ENCODE data around the gene TPM2. TPM values are rescaled to one million over a fixed set of nuclear protein-coding genes. Genes with fewer than 3 reads are reported as not detected.

Gene TPM2
- total RNA-seq, 2 experiments from 2014 or later = 63.1 to 63.5 TPM

DNA sequence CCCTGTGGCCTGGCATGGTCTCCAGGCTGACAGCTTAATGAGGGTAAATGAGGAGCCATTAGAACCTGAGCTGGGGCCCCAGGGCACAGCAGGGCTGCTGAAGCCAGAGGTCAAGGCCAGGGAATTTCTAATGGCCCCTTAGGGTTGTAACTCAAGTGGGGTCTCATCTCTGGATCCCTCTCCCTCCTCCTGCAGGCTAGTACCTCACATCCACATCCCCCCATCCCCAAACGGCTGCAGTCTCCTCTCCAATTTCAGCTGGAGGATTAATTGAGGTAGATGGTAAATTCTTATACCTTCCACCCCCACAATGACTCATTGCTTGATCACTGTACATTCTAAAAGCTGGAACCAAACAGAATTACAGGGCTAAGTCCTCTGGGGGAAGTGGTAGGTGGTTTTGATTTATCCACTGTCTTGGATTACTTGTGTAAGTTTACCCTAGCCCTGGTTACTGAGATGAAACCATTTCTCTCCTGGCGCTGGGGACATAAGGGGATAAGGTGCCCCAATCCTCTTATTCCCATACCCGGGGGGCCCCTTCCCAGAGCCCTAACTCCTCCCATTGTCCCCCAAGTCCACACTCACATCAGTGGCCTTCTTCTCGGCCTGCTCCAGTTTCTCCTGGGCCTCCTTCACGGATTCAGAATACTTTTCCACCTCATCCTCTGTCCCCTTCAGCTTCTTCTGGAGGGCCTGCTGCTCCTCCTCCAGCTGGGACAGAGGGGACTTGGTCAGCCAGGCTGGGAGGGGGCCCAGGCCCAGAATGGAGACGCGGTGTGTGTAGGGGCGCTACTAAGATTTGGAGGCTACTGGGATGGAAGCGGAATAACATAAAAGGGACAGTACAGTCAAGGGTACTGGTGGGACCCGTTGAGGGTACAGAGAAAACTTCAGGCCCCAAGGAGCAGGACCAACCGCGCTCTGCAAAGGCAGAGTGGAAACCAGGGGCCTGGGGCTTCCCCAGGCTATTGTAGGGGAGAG, 875 bp downstream of the TPM2 start:
- H3K27ac ChIP-seq (ENCODE audit: low read depth in 1 of 2, low read length in 2 of 2) = peak overlapping the region in 1 of 2 donors; percentile 22
- no peaks in the 10 kb centered on the region for H3K27me3 Mint-ChIP-seq
- ATAC-seq (ENCODE audit: poor library complexity) = peak; percentile 37

DNA sequence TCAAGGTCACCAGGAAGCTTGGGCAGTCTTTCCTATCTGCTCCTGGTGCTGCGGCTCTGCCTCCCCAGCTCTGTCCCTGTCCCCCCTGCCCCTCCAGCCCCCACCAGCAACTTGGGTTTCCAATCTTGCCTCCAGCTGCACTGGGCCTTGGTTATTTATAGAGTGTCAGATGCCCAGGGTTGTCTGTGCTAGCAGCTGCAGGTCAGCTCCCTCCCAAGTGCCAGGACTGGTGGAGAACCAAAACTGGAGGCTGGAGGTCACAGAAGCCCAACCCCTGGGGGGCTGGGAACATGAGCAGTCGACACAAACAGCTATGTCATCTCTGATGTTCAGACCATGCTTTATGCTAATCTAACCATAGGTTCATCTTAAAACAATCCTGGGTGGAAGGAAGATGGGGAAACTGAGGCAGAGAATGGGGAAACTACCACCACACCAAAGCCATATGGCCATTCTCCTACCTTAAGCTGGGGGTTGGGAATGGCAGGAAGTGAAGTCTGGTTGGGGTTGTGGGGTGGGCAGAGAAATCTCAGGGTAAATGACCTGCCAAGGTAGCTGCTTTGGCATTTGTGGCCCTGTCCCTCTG, 1.7 kb downstream of the TPM2 start:
- ATAC-seq (ENCODE audit: poor library complexity) = no peak
- intact Hi-C loops (cut with DNase I, micrococcal nuclease) = no loop called here

More for the DNA sequence above, 875 bp downstream of the TPM2 start:
- TF ChIP-seq, protein P1, sequence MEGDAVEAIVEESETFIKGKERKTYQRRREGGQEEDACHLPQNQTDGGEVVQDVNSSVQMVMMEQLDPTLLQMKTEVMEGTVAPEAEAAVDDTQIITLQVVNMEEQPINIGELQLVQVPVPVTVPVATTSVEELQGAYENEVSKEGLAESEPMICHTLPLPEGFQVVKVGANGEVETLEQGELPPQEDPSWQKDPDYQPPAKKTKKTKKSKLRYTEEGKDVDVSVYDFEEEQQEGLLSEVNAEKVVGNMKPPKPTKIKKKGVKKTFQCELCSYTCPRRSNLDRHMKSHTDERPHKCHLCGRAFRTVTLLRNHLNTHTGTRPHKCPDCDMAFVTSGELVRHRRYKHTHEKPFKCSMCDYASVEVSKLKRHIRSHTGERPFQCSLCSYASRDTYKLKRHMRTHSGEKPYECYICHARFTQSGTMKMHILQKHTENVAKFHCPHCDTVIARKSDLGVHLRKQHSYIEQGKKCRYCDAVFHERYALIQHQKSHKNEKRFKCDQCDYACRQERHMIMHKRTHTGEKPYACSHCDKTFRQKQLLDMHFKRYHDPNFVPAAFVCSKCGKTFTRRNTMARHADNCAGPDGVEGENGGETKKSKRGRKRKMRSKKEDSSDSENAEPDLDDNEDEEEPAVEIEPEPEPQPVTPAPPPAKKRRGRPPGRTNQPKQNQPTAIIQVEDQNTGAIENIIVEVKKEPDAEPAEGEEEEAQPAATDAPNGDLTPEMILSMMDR (IDR thresholded peaks at IDR 0.05) = no peak
- intact Hi-C loops (cut with DNase I, micrococcal nuclease) = no loop called here
- DNase-seq = no peak
- no peaks in the 10 kb centered on the region for H3K36me3 Mint-ChIP-seq (ENCODE audit: low read depth)
- Histone ChIP-seq H3K9me3 (ENCODE audit: control insufficient read depth in 1 of 2, insufficient read depth in 1 of 2, low read length in 2 of 2) (no peaks in the 10 kb centered on the region), H3K27me3 (ENCODE audit: control insufficient read depth in 1 of 2, insufficient read depth in 2 of 2, low read length in 2 of 2) (no peaks in the 10 kb centered on the region), H3K4me3 (ENCODE audit: low read length) (no peak overlapping the region), H3K36me3 (ENCODE audit: insufficient read depth, low read length) (no peaks in the 10 kb centered on the region), H3K4me1 (ENCODE audit: insufficient read depth, low read length) (peaks cover 26% of the 10 kb centered on the region)
- ChIA-PET CTCF (interaction anchor here (0.7 to 1.8 kb wide), 3 partner anchors 8 to 31 kb away, joined by 3 to 14 read pairs (median 5); partner anchors contain the start of genes CCDC107 and RMRP), POLR2A (interaction anchor here (1.3 to 1.7 kb wide), 2 partner anchors 40 to 42 kb away, joined by 3 to 9 read pairs; no protein-coding TSS in a partner anchor)
- H3K9me3 Mint-ChIP-seq = no peaks in the 10 kb centered on the region
- peaks cover 28% of the 10 kb centered on the region for H3K4me1 Mint-ChIP-seq (ENCODE audit: low read depth)
- H3K4me3 Mint-ChIP-seq = peak overlapping the region; percentile 82
- H3K27ac Mint-ChIP-seq = peak overlapping the region; percentile 1

DNA sequence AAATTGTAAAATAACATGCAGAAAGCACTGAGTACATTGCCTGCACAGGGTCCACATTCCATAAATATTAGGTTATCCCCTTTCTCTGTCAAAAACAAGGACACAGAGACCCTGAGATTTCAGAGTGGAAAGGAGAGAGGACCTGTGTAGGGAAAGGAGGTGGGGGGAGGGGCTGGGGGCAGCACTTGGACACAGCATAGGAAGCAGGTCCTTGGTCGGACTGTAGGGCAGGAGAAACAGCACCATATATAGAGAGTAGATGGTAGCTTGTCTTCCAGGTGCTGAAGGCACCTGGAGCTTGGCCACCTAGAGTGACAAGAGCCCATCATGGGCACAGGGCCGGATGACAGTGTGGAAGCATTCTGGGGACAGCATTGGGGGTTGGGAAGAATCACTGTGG, 2.4 kb downstream of the TPM2 start:
- CTCF ChIA-PET = interaction anchor here (0.8 to 1.8 kb wide), 2 partner anchors 10 to 76 kb away, joined by 3 to 14 read pairs; no protein-coding TSS in a partner anchor
- POLR2A ChIA-PET = interaction anchor here (1.3 kb wide), 1 partner anchor 38 kb away, joined by 3 read pairs; no protein-coding TSS in a partner anchor
- Histone ChIP-seq H3K27me3 (ENCODE audit: control insufficient read depth in 1 of 2, insufficient read depth in 2 of 2, low read length in 2 of 2) (no peaks in the 10 kb centered on the region), H3K27ac (ENCODE audit: low read depth in 1 of 2, low read length in 2 of 2) (no peak overlapping the region), H3K9me3 (ENCODE audit: control insufficient read depth in 1 of 2, insufficient read depth in 1 of 2, low read length in 2 of 2) (no peaks in the 10 kb centered on the region), H3K4me3 (ENCODE audit: low read length) (no peak overlapping the region), H3K4me1 (ENCODE audit: insufficient read depth, low read length) (peaks cover 26% of the 10 kb centered on the region), H3K36me3 (ENCODE audit: insufficient read depth, low read length) (no peaks in the 10 kb centered on the region)
- H3K36me3 Mint-ChIP-seq (ENCODE audit: low read depth) = no peaks in the 10 kb centered on the region
- ATAC-seq (ENCODE audit: poor library complexity) = no peak
- peaks cover 28% of the 10 kb centered on the region for H3K4me1 Mint-ChIP-seq (ENCODE audit: low read depth)
- H3K9me3 Mint-ChIP-seq = no peaks in the 10 kb centered on the region
- intact Hi-C loops (cut with DNase I, micrococcal nuclease) = no loop called here
- H3K27me3 Mint-ChIP-seq = no peaks in the 10 kb centered on the region
- no peak overlapping the region for H3K27ac Mint-ChIP-seq
- DNase-seq = no peak
- TF ChIP-seq, protein P1 (IDR thresholded peaks at IDR 0.05) = no peak
- peak overlapping the region; percentile 72 for H3K4me3 Mint-ChIP-seq

More for the DNA sequence above, 1.7 kb downstream of the TPM2 start:
- no peaks in the 10 kb centered on the region for H3K36me3 ChIP-seq (ENCODE audit: insufficient read depth, low read length)
- H3K4me1 Mint-ChIP-seq (ENCODE audit: low read depth) = peaks cover 28% of the 10 kb centered on the region
- DNase-seq = no peak
- H3K9me3 ChIP-seq (ENCODE audit: control insufficient read depth in 1 of 2, insufficient read depth in 1 of 2, low read length in 2 of 2) = no peaks in the 10 kb centered on the region
- ChIA-PET POLR2A (interaction anchor here (1.3 kb wide), 1 partner anchor 39 kb away, joined by 3 read pairs; no protein-coding TSS in a partner anchor), CTCF (interaction anchor here (0.7 to 1.8 kb wide), 4 partner anchors 9 to 77 kb away, joined by 3 to 14 read pairs (median 4); partner anchors contain the start of genes CCDC107 and RMRP)
- H3K27me3 Mint-ChIP-seq = no peaks in the 10 kb centered on the region
- no peaks in the 10 kb centered on the region for H3K9me3 Mint-ChIP-seq
- H3K36me3 Mint-ChIP-seq (ENCODE audit: low read depth) = no peaks in the 10 kb centered on the region
- no peaks in the 10 kb centered on the region for H3K27me3 ChIP-seq (ENCODE audit: control insufficient read depth in 1 of 2, insufficient read depth in 2 of 2, low read length in 2 of 2)
- peak overlapping the region; percentile 82 for H3K4me3 Mint-ChIP-seq
- TF ChIP-seq, protein P1 (IDR thresholded peaks at IDR 0.05) = no peak
- no peak overlapping the region for H3K27ac Mint-ChIP-seq
- no peak overlapping the region for H3K27ac ChIP-seq (ENCODE audit: low read depth in 1 of 2, low read length in 2 of 2)
- no peak overlapping the region for H3K4me3 ChIP-seq (ENCODE audit: low read length)
- peaks cover 26% of the 10 kb centered on the region for H3K4me1 ChIP-seq (ENCODE audit: insufficient read depth, low read length)
